Stimulated activated CD4-positive, alpha-beta T cell treated with anti-CD3 and anti-CD28 coated beads, Interleukin-15, amount 100 ng/mL, for 24 hours (primary cell): Measurements from ENCODE around the gene CDK19.
A peak's percentile ranks its signal among the peaks of the same experiment; 100 is the strongest.
"Not testable (repeated sequence)": the region's sequence is repeated elsewhere in the genome, so short reads cannot be mapped to it uniquely, and the experiment has no call there.

ENCODE experiments used
- DNase-seq: peaks from one replicate; pipeline ENCODE4 v3.0.0-alpha.2; 2020

The CDK19 gene

DNA sequence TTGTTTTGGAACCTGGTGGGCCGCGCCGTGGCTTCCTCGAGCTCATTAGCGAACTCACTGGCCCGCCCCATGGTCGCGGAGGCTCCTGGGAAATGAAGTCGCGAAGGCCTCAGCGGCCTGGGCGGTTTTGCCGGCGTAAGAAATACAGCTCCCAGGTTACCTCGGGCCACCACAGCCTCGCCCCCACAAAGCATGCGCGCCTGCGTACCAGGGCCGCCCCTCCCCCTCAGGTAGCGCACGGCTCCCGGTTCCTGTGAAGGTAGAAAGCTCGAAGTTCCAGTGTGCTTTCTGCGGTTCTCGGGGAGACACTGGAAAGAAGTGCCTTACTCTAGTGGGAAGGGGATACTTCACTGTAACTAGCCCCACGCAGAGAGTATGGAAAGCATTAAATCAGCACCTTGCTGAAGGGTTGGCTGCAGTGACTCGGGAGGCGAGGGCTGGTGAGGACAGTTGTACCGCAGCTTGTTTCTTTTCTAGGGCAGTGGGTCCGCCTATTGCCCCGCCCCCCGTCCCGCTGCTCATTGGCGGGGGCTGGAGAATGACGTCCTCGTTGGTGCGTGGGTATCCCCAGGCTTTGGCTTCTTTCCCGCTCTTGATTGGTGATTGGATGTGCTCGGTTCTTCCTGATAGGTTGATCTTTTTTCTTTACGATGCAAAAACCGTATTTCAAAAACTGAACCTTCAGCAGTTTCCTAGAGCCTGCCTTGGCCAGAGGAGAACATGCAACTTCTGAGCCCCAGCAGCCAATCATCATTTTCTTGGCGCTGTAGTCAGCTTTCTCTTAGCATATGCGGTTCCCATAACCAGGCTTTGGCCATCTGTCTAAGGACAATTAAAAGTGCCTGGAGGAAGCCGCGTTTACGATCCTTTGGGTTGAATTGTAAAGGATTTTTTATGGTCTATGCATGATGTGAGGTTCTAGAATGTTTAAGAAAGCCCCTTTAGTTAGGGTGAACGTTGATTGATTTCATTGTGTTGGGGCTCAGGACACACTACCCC, at the start of gene CDK19:
TSS of gene CDK19 (minus strand) at position 59 of the 999 bp plus-strand sequence. CDS start 333 bp downstream, outside the sequence.
- DNase-seq = peak; percentile 98

DNA sequence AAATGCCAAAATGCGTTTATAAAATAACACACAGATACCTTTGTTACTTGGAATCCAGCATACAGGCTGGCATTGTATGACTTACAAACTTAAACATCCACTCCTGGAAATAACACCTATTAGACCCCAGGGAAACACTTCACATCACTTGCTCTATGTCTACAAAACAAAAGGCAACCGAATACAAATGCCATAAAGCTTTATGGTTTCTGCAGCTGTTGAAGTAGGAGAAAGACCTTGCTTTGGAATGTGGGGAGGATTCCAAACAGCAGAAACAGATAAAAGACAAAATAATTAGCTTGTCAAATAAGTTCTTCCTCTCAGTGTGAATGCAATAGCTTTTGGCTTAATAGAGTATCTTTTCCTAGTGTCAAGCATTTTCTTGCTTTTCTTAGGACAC, 49.6 kb upstream of the CDK19 start:
- no peak for DNase-seq

DNA sequence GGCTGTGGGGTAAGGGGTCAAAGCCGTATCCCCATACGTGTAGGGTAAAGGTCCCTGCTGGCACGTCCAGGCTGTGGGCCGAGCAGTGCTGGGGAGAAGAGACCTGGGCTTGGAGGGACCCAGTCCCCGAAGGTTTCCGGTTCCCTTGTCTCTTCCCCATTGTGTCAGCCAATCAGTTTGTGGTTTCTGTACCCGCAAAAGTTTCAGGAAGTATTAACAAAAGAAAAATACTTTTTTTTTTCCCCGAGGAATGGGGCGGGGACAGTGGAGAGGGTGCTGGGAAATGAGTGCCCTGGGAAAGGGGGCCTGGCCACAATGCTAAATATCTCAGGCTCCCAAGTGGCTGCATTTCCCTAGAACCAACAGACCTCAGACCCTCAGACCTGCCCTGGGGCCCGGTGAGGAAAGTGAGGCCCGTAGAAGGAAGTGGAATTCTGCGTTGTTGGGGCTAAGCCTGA, 44.1 kb upstream of the CDK19 start:
- DNase-seq = no peak

DNA sequence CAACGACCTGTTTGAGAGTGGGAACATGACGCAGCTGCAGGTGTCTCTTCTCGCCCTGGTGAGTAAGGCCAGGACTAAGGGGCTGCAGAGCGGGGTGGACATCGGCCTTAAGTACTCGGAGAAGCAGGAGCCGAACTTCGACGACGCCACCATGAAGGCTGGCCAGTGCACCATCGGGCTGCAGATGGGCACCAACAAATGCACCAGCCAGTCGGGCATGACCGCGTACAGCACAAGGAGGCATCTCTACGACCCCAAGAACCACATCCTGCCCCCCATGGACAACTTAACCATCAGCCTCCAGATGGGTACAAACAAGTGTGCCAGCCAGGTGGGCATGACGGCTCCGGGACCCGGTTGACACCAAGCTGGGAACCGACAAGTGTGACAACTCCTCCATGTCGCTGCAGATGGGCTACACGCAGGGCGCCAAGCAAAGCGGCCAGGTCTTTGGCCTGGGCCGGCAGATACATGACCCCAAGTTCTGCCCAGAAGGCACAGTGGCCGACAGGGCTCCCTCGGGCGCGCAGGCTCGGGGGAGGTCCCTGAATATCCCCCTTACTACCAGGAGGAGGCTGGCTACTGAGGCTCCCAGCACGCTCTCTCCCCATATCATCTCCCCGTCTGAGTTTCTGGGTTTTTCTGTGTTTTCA, 43.4 kb upstream of the CDK19 start:
- no peak for DNase-seq

DNA sequence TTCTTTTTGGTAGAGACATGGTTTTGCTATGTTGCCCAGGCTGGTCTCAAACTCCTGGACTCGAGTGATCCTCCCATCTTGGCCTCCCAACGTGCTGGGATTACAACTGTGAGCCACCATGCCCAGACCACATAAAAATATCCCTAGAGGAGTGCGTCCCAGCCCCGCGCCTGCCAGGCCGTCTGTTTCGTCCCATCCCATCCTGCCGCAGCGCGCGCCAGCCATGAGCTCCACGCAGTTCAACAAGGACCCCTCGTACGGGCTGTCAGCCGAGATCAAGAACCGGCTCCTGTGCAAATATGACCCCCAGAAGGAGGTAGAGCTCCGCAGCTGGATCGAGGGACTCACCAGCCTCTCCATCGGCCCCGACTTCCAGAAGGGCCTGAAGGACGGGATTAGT, 42.7 kb upstream of the CDK19 start:
- no peak for DNase-seq

DNA sequence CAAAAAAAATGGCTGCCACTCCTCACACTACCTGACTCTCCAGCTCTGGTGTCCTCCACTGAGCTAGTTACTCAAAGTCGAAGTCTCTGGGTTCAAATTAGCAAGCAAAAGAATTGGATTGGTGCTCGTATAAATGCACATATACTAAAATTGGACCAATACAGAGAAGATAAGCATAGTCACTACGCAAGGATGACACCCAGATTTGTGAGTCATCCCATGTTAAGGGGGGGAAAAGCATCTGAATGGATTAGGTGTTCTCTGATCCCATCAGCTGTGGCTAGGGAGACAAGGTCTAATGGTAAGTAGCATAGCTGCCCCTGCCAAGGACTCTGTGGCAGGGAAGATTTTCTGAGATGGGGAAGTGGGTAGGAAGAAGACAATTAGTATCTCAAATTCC, 41.0 kb upstream of the CDK19 start:
- DNase-seq = no peak

DNA sequence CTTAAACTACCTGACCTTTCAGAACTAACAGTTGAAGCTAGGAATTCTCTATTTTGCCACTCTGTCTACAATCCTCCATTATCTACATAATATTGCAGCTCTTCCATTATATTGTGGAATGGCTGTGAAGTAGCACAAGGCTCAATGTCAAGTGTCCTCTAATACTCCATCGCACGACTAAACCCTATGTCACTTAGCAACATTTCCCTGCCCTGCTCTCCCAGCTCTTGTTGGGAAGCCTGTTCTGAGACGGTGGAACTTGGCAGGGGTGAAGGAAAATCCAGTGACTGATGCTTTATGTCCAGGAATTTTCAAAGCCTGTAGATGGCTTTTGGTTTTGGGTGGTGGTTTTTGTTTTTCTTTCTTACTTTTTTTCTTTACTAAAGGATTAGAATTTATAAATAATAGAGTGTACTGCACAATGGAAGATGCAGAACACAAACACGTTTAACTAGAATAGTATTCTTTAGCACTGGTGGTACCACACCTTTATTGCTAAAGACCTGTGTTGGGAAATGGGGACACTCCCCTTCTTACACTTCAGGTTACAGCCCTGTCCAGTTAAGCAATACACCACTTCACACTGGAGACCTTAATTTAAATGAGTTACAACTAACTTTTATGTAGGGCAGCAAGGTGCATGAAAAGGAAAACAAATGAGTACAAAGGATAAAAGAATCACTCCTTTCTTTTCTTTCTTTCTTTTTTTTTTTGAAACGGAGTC, 38.6 kb upstream of the CDK19 start:
- DNase-seq = no peak

DNA sequence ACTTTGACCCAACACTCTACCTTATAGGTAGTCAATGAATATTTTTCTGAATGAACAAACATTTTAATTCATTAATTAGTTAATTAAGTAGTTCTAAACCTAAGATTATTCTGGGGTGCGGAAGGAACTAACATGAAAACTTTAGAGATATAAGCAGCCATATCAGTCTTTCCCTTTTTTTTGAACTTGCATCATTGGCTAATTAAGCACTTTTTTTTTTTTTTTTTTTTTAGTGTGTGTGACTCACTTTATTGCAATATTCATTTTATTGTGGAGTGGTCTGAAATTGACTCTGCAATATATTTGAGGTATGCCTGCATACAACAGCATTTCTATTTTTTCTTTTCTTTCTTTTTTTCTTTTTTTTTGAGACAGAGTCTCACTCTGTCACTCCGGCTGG, 37.5 kb upstream of the CDK19 start:
- no peak for DNase-seq

DNA sequence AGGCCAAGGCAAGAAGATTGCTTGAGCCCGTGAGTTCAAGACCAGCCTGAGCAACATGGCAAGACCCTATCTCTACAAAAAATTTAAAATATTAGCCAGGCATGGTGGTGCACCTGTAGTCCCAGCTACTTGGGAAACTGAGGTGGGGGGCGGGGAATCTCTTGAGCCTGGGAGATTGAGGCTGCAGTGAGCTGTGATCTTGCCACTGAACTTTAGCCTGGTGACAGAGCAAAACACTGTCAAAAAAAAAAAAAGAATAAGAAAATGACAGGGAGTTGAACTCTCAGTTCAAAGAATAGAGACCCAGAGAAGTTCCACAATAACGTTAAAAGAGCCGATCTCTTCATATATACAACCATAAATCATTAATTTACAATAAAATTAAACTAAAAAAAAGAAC, 34.5 kb upstream of the CDK19 start:
- no peak for DNase-seq

DNA sequence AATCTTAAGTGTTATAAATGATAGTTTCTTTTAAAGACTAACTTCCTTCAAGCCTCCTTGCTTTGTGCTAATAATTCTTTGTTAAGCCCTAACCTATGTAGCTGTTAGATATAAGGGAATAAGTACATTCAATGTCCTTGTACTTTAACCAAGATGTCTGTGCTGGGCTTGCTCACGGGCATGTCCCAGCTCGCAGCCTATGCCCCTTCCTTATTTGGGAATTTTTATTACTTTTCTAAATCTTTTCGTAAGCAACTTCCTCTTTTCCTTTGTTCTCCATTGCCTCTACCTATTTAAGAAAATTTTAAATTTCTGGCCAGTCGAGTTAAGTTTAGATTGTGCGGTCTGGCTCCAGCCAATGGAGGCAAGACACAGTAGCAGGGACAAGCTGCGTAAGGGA, 26.0 kb upstream of the CDK19 start:
- DNase-seq = no peak

DNA sequence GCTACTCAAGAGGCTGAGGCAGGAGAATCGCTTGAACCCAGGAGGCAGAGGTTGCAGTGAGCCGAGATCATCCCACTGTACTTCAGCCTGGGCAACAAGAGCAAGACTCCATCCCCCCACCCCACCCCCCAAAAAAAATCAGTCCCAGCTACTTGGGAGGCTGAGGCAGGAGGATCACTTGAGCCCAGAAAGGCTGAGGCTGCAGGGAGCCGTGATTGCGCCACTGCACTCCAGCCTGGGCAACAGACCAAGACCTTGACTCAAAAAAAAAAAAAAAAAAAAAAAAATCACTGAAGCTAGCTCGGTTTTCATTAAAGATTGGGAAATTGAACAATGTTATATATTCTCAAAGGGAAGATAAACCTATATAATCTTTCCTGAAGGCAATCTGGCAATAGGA, 20.5 kb upstream of the CDK19 start:
- DNase-seq = not testable (repeated sequence)

DNA sequence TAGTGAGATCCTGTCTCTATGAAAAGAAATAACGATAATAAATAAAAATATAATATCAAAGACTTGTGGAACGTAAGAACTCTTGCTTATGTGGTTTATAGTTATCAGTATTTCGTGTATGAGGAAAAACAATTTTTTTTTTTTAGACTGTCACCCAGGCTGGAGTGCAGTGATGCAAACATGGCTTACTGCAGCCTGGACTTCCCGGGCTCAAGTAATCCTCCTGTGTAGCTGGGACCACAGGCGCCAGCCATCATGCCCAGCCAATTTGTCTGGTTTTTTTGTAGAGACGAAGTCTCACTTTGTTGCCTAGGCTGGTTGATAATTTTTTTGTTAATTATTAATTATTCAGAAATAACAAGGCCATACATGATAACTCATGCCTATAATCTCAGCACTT, 18.6 kb upstream of the CDK19 start:
- DNase-seq = no peak

DNA sequence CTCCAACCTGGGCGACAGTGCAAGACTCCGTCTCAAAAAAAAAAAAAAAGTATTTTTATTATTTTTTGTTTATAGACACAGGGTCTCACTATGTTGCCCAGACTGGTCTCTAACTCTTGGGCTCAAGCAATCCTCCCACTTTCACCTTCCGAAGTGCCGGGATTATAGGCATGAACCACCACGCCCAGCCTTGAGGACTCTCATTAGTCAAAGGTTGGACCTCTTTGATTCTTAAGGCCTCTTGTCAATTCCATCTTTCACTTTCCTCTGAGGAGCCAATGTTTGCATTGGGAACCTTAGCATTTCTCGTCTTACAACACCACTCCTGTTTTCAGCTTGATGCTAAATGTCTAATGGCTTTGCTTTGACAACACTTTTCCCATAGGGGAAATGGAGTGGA, 16.1 kb upstream of the CDK19 start:
- no peak for DNase-seq

DNA sequence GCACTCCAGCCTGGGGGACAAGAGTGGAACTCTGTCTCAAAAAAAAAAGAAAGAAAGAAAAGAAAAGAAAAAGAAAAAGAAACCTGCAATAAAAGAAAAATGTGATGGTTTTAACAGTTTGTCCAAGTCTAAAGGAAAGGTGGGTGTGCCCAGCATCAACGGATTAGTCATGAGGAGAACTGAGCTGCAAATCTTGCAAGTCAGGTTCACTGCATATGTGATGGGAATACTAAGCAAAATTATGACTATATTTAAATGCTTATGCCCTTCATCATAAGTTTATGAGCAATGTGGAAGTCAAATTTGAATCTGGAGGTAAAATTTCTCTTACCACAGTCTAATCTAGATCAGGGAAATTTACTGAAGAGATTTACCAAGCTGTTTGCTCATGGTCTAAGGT, 13.1 kb upstream of the CDK19 start:
- DNase-seq = no peak

DNA sequence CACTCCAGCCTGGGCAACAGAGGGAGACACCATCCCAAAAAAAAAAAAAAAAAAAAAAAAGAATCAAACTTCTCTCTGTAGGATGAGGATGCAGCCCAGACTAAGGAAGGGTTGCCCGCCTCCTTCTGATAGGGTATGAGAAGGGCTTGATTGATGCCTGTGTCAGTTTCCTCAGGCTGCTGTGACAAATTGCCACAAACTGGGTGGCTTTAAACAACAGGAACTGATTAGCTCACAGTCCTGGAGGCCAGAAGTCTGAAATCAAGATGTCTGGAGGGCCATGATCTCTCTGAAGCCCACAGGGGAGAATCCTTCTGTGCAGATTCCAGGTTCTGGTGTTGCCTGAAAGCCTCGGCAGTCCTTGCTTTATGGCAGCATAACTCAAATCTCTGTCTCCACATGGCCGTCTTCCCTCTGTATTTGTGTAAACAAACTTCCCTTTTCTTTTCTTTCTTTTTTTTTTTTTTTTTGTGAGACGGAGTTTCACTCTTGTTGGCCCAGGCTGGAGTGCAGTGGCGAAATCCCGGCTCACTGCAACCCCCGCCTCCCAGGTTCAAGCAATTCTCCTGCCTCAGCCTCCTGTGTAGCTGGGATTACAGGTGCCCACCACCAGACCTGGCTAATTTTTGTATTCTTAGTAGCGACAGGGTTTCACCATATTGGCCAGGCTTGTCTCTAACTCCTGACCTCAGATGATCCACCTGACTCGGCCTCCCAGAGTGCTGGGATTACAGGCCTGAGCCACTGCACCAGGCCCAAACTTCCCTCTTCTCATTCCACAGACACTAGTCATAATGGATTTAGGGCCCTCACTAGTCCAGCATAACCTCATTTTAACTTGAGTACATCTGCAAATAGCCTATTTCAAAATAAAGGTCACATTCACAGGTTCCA, 11.2 kb upstream of the CDK19 start:
- no peak for DNase-seq

DNA sequence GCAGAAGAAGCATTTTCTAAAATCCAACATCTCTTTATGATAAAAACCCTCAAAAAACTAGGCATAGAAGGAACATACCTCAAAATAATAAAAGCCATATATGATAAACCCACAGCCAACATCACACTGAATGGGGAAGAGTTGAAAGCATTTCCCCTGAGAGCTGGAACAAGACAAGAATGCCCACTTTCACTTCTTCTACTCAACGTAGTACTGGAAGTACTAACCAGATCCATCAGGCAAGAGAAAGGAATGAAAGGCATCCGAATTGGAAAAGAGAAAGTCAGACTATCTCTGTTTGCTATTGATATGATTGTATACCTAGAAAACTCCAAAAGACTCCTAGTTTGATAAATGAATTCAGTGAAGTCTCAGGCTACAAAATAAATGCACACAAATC, 7.9 kb upstream of the CDK19 start:
- no peak for DNase-seq

DNA sequence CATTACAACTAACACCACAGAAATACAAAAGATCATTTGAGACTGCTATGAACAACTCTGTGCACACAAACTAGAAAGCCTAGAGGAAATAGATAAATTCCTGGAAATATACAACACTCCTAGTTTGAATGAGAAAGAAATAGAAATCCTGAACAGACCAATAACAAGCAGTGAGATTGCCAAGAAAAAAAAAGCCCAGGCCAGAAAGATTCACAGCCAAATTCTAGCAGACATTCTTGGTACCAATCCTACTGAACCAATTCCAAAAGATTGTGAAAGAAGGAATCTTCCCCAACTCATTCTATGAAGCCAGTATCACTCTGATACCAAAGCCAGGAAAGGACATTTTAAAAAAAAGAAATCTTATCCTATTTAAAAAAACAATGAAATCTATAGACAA, 7.0 kb upstream of the CDK19 start:
- DNase-seq = no peak

DNA sequence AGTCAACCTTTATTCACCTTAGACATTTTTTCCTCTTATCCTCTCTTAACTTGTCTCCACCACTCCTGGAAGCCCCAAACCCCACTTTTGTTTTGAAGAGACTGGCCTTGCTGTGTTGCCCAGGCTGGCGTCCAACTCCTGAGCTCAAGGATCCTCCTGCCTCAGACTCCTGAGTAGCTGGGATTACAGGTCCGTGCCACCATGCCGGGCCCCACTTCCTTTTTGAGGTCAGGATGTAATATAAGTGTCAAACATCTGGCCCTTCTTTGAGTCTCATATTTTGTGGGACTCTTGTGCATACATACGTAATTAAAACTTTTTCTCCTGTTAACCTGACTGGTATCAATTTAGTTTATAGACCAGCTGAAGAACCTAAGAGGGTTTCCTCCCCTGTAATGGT, 1.4 kb upstream of the CDK19 start:
- DNase-seq = peak; percentile 16

DNA sequence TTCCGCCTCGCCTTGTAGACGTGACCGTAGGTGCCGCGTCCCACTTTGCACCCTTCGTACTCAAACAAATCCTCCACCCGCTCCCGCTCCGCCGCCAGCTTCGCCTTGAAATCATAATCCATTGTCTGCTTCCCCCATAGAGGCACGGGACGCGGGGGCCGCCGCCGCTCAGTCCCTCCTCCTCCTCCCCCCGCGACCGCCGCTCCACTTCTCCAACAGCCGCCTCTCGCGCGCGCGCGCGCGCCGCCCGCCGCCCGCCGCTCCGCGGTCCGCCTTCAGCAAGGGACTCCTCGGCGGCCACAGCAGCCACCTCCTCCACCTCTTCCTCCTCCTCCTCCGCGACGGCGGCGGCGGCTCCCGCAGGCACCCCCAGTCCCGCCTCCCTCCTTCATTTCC, 256 bp downstream of the CDK19 start:
- DNase-seq = no peak

DNA sequence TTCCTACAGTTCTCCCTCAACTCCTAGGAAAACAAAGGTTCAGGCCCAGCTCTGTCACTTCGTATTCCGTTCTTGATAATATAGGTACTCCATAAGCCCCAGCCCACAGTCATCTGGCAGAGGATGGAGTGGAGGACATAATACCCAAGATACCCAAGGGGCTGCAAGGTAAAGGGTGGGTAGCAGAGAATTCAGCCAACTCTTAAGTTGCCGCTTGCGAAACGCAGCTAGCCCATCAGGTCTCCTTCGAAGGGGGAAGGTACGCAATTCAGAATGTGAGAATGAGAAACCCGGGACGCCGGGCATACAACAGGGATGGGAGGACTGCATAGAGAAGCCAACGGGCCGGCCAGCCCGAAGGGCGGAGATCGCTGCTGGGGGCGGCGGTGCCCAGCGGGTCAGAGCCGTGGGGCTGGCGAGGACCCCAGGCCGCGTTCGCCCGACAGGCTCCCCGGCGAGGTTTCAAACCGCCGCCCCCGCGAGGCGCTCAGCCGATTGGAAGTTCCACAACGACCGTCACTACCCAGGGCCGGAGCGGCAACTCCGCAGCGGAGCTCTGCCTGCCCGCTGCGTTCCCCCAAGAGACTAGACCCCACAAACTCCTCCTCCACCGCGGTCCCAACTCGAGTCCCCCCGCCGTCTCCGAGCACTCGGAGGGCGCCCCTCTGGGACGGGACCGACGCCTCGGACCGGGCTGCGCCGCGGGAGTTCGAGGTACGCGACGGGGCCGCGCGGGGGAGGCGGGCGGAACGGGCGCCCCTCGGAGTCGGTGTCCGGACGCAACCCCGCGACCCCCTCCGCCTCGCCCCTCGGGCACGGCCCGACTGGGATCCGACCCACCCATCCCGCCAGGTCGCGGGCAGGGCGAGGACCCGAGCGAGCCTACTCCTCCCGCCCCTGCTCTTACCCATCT, 911 bp downstream of the CDK19 start:
- DNase-seq = peak; percentile 75
